K562 (cell line): ENCODE data around the gene TINCR. TPM values are rescaled to one million over a fixed set of nuclear protein-coding genes. Genes with fewer than 3 reads are reported as not detected.

Source experiments
- SIN3B ChIP-seq: fragments of 450-650 bp; IDR thresholded peaks from 2 replicates; pipeline ENCODE4 v1.6.1; 2017; ENCODE audit warnings: low read depth, mild to moderate bottlenecking, moderate library complexity
- TBP ChIP-seq: optimal IDR thresholded peaks from 2 replicates; pipeline ENCODE3; 2011; ENCODE audit warnings: low read depth, low read length, improper control_type of control experiment
- TEAD1 ChIP-seq, 2 experiments: fragments of 450-650 bp in 1 of 2; sonication (generic) in 1 of 2; formaldehyde crosslinking; IDR thresholded peaks; 2 replicates each; pipeline versions ENCODE4 v1.4.0 to v1.8.0; 2020 to 2022; ENCODE audit warnings: mild to moderate bottlenecking in 2 of 2, missing genetic modification reagents in 1 of 2
- polyA plus RNA-seq, 8 experiments: library from polyadenylated mRNA; depleted of rRNA in 4 of 8; stranded (reverse) in 5 of 8; unstranded in 3 of 8; fragments of >200 nt; fragmentation: Nextera tagmentation in 2 of 8; fragmentation: Illumina TruSeq in 1 of 8; extraction: Ambion mirVana in 2 of 8; extraction: Trizol in 1 of 8; gene quantifications; 2 replicates each; pipeline versions ENCODE4 v1.2.1 to v1.2.3, GENCODE V29; 2011 to 2014; ENCODE audit warnings: inconsistent platforms in 1 of 8, missing spikeins in 1 of 8
- total RNA-seq, 7 experiments: library from RNA; depleted of rRNA in 6 of 7; stranded (reverse); fragments of >200 nt in 6 of 7; fragmentation: Illumina TruSeq in 2 of 7; extraction: Trizol in 2 of 7; gene quantifications; 2 replicates each; pipeline versions ENCODE4 v1.2.1 to v1.2.3, GENCODE V29; 2011 to 2021; ENCODE audit warnings: low replicate concordance in 1 of 7
- TF ChIP-seq, protein P1 (sequence below): fragments of 200-400 bp; formaldehyde crosslinking; IDR thresholded peaks from 2 replicates; pipeline ENCODE4 v1.6.1; 2017; ENCODE audit warnings: mild to moderate bottlenecking, low read depth, low read length, moderate library complexity
- TF ChIP-seq, protein P2 (sequence below): sonication (generic); formaldehyde crosslinking; IDR thresholded peaks from 2 replicates; pipeline ENCODE4 v1.8.0; 2022; ENCODE audit warnings: mild to moderate bottlenecking, missing genetic modification reagents
- TF ChIP-seq, protein P3 (sequence below), 2 experiments: fragments of 250-450 bp in 1 of 2; fragments of 450-650 bp in 1 of 2; sonication (Bioruptor Pico) in 1 of 2; IDR thresholded peaks; 2 replicates each; pipeline versions ENCODE4 v1.6.1 to v1.8.0; 2016 to 2021; ENCODE audit warnings: mild to moderate bottlenecking in 2 of 2, moderate library complexity in 2 of 2, missing compliant biosample characterization in 1 of 2, missing genetic modification characterization in 1 of 2
- TF ChIP-seq, protein P4 (sequence below): fragments of 450-650 bp; IDR thresholded peaks from 2 replicates; pipeline ENCODE4 v1.6.1; 2016; ENCODE audit warnings: borderline replicate concordance

The TINCR gene
- total and polyA plus RNA-seq, 9 of the 15 experiments (the other 6 are each of a cell fraction or from before 2014, with no cell fraction given): 0.03 to 0.24 (median 0.09) TPM; not detected in 1

DNA sequence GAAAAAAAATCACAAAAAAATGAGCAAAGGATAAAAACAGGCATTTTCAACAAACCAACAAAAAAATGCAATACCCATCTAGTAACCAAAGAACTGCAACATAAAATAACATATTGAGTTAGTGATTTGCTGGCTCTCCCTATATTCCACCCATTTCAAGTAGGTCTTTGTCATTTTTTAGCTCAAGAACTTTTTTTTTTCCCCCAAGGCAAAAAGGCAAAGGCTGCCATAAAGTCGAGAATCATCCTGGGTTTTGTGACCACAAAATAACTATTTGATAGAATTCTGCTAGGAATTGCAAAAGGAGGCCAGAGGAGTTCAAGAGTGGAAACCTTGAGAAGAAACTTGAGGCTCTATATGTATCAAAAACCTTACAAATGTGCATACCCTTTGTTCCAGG, 49.3 kb upstream of the TINCR start (continued):
- TF ChIP-seq SIN3B: no peak
- TF ChIP-seq, protein P1, sequence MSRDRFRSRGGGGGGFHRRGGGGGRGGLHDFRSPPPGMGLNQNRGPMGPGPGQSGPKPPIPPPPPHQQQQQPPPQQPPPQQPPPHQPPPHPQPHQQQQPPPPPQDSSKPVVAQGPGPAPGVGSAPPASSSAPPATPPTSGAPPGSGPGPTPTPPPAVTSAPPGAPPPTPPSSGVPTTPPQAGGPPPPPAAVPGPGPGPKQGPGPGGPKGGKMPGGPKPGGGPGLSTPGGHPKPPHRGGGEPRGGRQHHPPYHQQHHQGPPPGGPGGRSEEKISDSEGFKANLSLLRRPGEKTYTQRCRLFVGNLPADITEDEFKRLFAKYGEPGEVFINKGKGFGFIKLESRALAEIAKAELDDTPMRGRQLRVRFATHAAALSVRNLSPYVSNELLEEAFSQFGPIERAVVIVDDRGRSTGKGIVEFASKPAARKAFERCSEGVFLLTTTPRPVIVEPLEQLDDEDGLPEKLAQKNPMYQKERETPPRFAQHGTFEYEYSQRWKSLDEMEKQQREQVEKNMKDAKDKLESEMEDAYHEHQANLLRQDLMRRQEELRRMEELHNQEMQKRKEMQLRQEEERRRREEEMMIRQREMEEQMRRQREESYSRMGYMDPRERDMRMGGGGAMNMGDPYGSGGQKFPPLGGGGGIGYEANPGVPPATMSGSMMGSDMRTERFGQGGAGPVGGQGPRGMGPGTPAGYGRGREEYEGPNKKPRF: no peak
- no peak for TF ChIP-seq TEAD1 (CRISPR knock-in tag; IDR thresholded peaks at IDR 0.05)
- TF ChIP-seq, protein P2, sequence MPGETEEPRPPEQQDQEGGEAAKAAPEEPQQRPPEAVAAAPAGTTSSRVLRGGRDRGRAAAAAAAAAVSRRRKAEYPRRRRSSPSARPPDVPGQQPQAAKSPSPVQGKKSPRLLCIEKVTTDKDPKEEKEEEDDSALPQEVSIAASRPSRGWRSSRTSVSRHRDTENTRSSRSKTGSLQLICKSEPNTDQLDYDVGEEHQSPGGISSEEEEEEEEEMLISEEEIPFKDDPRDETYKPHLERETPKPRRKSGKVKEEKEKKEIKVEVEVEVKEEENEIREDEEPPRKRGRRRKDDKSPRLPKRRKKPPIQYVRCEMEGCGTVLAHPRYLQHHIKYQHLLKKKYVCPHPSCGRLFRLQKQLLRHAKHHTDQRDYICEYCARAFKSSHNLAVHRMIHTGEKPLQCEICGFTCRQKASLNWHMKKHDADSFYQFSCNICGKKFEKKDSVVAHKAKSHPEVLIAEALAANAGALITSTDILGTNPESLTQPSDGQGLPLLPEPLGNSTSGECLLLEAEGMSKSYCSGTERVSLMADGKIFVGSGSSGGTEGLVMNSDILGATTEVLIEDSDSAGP (CRISPR knock-in tag): no peak
- no peak for TF ChIP-seq TBP
- TF ChIP-seq, protein P3, sequence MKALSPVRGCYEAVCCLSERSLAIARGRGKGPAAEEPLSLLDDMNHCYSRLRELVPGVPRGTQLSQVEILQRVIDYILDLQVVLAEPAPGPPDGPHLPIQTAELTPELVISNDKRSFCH (CRISPR knock-in tag; IDR thresholded peaks at IDR 0.05): no peak
- TF ChIP-seq, protein P3 (tag; IDR thresholded peaks at IDR 0.05): no peak
- TF ChIP-seq, protein P4, sequence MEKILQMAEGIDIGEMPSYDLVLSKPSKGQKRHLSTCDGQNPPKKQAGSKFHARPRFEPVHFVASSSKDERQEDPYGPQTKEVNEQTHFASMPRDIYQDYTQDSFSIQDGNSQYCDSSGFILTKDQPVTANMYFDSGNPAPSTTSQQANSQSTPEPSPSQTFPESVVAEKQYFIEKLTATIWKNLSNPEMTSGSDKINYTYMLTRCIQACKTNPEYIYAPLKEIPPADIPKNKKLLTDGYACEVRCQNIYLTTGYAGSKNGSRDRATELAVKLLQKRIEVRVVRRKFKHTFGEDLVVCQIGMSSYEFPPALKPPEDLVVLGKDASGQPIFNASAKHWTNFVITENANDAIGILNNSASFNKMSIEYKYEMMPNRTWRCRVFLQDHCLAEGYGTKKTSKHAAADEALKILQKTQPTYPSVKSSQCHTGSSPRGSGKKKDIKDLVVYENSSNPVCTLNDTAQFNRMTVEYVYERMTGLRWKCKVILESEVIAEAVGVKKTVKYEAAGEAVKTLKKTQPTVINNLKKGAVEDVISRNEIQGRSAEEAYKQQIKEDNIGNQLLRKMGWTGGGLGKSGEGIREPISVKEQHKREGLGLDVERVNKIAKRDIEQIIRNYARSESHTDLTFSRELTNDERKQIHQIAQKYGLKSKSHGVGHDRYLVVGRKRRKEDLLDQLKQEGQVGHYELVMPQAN: no peak
